Neural progenitor cell (in vitro differentiated cells): Measurements from ENCODE around the gene DHH. TPM values are rescaled to one million over a fixed set of nuclear protein-coding genes. Genes with fewer than 3 reads are reported as not detected.

Source experiments
- DNase-seq: peaks from one replicate; pipeline ENCODE4 v3.0.0-alpha.2; 2016; ENCODE audit warnings: low spot score
- H2AFZ ChIP-seq: fragments of 200-600 bp; sonication (generic); replicated peaks from 2 replicates; pipeline ENCODE4 v1.6.1; 2016; ENCODE audit warnings: antibody characterized with exemption
- H3F3A ChIP-seq: fragments of 200-600 bp; sonication (generic); 2 replicates; pipeline ENCODE4 v1.6.1; 2016; ENCODE audit warnings: antibody characterized with exemption, low read depth
- H3K27ac ChIP-seq: fragments of 200-600 bp; sonication (generic); 2 replicates; pipeline ENCODE4 v1.5.1; 2016; ENCODE audit warnings: mild to moderate bottlenecking
- H3K27me3 ChIP-seq: fragments of 200-600 bp; sonication (generic); 2 replicates; pipeline ENCODE4 v1.6.1; 2016; ENCODE audit warnings: mild to moderate bottlenecking, moderate library complexity
- H3K36me3 ChIP-seq: fragments of 200-600 bp; sonication (generic); 2 replicates; pipeline ENCODE4 v1.5.1; 2016
- H3K4me1 ChIP-seq: fragments of 200-600 bp; sonication (generic); 2 replicates; pipeline ENCODE4 v1.6.1; 2016; ENCODE audit warnings: mixed run types
- H3K4me2 ChIP-seq: fragments of 200-600 bp; sonication (generic); 2 replicates; pipeline ENCODE4 v1.6.1; 2016
- H3K4me3 ChIP-seq: fragments of 200-600 bp; sonication (generic); 2 replicates; pipeline ENCODE4 v1.5.1; 2016
- H3K79me2 ChIP-seq: fragments of 200-600 bp; sonication (generic); 2 replicates; pipeline ENCODE4 v1.6.1; 2016; ENCODE audit warnings: low read depth
- H3K9ac ChIP-seq: fragments of 200-600 bp; sonication (generic); 2 replicates; pipeline ENCODE4 v1.6.1; 2016
- H3K9me3 ChIP-seq: fragments of 200-600 bp; sonication (generic); 2 replicates; pipeline ENCODE4 v1.5.1; 2016; ENCODE audit warnings: low read depth
- H4K20me1 ChIP-seq: fragments of 200-600 bp; sonication (generic); 2 replicates; pipeline ENCODE4 v1.6.1; 2016; ENCODE audit warnings: low read depth
- H3K27ac Mint-ChIP-seq: 3 replicates; pipeline ENCODE4 v1.8.0; 2021; ENCODE audit warnings: mixed read lengths
- H3K27me3 Mint-ChIP-seq: 2 replicates; pipeline ENCODE4 v1.8.0; 2022; ENCODE audit warnings: low read depth, mild to moderate bottlenecking, inconsistent platforms, moderate library complexity, mixed read lengths; ENCODE audit not compliant: insufficient read depth
- H3K36me3 Mint-ChIP-seq: 3 replicates; pipeline ENCODE4 v1.8.0; 2021; ENCODE audit warnings: mixed read lengths
- H3K4me1 Mint-ChIP-seq: 3 replicates; pipeline ENCODE4 v1.8.0; 2021; ENCODE audit warnings: mixed read lengths
- H3K4me3 Mint-ChIP-seq: 3 replicates; pipeline ENCODE4 v1.8.0; 2021; ENCODE audit warnings: mild to moderate bottlenecking, moderate library complexity, mixed read lengths
- H3K9me3 Mint-ChIP-seq: 3 replicates; pipeline ENCODE4 v1.8.0; 2020; ENCODE audit warnings: mixed read lengths
- EZH2 ChIP-seq: fragments of 200-600 bp; sonication (generic); IDR thresholded peaks from 2 replicates; pipeline ENCODE4 v1.6.1; 2017; ENCODE audit warnings: antibody characterized with exemption, mild to moderate bottlenecking, moderate library complexity
- EZH2phosphoT487 ChIP-seq: fragments of 200-600 bp; sonication (generic); IDR thresholded peaks from 2 replicates; pipeline ENCODE4 v1.6.1; 2017; ENCODE audit warnings: antibody characterized with exemption
- total RNA-seq: library from RNA; depleted of rRNA; stranded (reverse); fragments of >200 nt; gene quantifications from 2 replicates; pipeline ENCODE4 v1.2.3, GENCODE V29; 2015; ENCODE audit warnings: low replicate concordance
- TF ChIP-seq, protein P1 (sequence below): fragments of 200-600 bp; sonication (generic); IDR thresholded peaks from 2 replicates; pipeline ENCODE4 v1.5.1; 2017; ENCODE audit warnings: antibody characterized with exemption, mild to moderate bottlenecking

DHH gene
- total RNA-seq, 1 donor from 2014 or later = not detected

DNA sequence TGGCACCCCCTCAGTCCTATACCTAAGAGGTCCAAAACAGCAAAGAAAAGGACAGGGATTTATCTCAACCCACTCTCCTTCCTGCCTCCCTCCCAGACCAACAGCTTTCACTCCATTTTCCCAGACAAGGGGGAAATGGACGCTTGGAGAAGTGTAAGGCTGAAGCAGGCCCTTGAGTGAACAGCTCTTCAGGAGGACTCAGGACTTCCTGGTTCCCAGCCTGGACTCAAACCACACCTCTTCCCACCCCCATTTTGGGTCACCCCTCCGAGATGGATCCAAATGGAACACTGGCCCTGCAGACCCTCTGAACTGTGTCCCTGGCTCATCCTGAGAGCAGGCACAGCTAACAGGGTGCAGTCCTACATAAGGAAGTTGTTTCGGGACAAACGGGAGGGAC lies 36.7 kb downstream of the DHH start:
- Mint-ChIP-seq H3K27me3 (peaks cover 8% of the 10 kb centered on the region), H3K4me3 (peak overlapping the region; percentile 98), H3K9me3 (no peaks in the 10 kb centered on the region), H3K36me3 (peaks cover 19% of the 10 kb centered on the region), H3K4me1 (peaks cover 49% of the 10 kb centered on the region), H3K27ac (peak overlapping the region; percentile 72)
- DNase-seq = peak; percentile 15
- Histone ChIP-seq H3K4me1 (peaks cover 30% of the 10 kb centered on the region), H2AFZ (no peak overlapping the region), H4K20me1 (peaks cover 63% of the 10 kb centered on the region), H3K79me2 (peaks cover 65% of the 10 kb centered on the region), H3F3A (peaks cover 5% of the 10 kb centered on the region), H3K9me3 (no peaks in the 10 kb centered on the region), H3K4me3 (peak overlapping the region; percentile 95), H3K27ac (no peak overlapping the region), H3K9ac (peak overlapping the region; percentile 96), H3K36me3 (no peaks in the 10 kb centered on the region), H3K27me3 (no peaks in the 10 kb centered on the region), H3K4me2 (peak overlapping the region; percentile 94)
- no peak for TF ChIP-seq EZH2
- TF ChIP-seq, protein P1, sequence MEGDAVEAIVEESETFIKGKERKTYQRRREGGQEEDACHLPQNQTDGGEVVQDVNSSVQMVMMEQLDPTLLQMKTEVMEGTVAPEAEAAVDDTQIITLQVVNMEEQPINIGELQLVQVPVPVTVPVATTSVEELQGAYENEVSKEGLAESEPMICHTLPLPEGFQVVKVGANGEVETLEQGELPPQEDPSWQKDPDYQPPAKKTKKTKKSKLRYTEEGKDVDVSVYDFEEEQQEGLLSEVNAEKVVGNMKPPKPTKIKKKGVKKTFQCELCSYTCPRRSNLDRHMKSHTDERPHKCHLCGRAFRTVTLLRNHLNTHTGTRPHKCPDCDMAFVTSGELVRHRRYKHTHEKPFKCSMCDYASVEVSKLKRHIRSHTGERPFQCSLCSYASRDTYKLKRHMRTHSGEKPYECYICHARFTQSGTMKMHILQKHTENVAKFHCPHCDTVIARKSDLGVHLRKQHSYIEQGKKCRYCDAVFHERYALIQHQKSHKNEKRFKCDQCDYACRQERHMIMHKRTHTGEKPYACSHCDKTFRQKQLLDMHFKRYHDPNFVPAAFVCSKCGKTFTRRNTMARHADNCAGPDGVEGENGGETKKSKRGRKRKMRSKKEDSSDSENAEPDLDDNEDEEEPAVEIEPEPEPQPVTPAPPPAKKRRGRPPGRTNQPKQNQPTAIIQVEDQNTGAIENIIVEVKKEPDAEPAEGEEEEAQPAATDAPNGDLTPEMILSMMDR = no peak
- TF ChIP-seq EZH2phosphoT487 = no peak

DNA sequence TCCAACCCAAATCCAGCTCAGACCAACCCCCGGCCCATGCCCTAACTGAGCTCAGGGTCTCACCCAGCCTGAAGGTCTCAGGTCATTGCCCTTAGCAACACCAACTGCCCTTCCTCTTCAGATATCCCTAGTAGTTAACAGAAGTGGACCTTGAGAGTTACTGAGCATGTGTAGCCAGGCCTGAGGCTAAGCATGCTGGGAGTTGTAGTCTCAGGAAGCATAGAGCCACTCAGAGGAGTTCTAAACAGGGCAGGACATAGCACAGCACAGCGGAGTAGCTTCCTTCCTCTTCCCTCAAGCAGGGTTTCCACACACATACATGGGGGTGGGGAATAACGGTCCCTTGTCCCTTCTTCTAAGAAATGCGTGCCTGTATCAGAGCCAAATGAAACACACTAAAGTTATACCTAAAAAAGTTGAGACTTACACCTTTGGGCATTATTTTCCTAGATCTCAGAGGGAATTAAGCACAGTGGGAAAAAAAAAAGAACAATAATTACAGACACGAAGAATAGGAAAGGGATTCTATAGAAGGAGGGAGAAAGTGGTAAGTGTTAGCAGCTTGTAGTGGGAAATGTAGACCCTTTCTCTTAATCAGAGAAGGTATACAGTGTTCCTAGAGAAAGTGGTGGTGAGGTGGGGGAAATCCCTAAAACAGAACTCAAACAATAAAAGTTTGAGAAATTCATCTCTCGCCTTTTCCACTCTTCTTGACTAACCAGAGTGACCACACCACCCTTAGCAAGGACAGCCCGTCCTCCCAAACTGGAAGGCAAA lies 38.4 kb downstream of the DHH start:
- Histone ChIP-seq H3K27me3 (no peaks in the 10 kb centered on the region), H2AFZ (no peak overlapping the region), H3K9ac (no peak overlapping the region), H3K4me2 (peak overlapping the region; percentile 94), H3F3A (peaks cover 4% of the 10 kb centered on the region), H3K4me3 (peak overlapping the region; percentile 95), H3K79me2 (peaks cover 65% of the 10 kb centered on the region), H3K27ac (no peak overlapping the region), H3K36me3 (no peaks in the 10 kb centered on the region), H3K4me1 (peaks cover 25% of the 10 kb centered on the region), H3K9me3 (no peaks in the 10 kb centered on the region), H4K20me1 (peaks cover 71% of the 10 kb centered on the region)
- H3K27me3 Mint-ChIP-seq = peaks cover 10% of the 10 kb centered on the region
- peak; percentile 68 for DNase-seq
- no peak for TF ChIP-seq EZH2
- no peak for TF ChIP-seq EZH2phosphoT487
- TF ChIP-seq, protein P1 = no peak
- peaks cover 31% of the 10 kb centered on the region for H3K36me3 Mint-ChIP-seq
- H3K4me1 Mint-ChIP-seq = peaks cover 45% of the 10 kb centered on the region
- no peaks in the 10 kb centered on the region for H3K9me3 Mint-ChIP-seq
- peak overlapping the region; percentile 98 for H3K4me3 Mint-ChIP-seq
- H3K27ac Mint-ChIP-seq = peak overlapping the region; percentile 5

DNA sequence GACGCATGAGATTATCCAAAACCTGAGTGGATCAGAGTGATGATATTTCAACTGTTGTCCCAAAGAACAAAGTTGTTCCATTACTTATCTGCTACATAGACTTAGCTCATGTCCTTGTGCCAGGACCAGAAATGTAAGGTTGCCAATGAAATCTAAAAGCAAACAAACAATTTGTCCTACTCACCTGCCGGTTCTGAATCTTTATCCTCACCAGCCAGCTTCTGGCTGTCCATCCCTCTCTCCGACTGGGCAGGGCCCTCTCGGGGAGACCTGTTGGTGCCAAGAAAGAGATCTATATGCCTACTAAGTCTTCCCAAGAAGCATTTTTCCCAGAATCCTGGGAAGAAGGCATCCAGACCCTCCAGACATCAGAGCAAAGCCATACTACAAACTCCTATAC lies 39.5 kb downstream of the DHH start:
- peaks cover 74% of the 10 kb centered on the region for H4K20me1 ChIP-seq
- no peak for DNase-seq
- peaks cover 60% of the 10 kb centered on the region for H3K79me2 ChIP-seq
- Mint-ChIP-seq H3K4me3 (peak overlapping the region; percentile 65), H3K9me3 (no peaks in the 10 kb centered on the region), H3K27me3 (peaks cover 10% of the 10 kb centered on the region), H3K36me3 (peaks cover 38% of the 10 kb centered on the region), H3K27ac (no peak overlapping the region), H3K4me1 (peaks cover 43% of the 10 kb centered on the region)
- H3K36me3 ChIP-seq = no peaks in the 10 kb centered on the region
- no peaks in the 10 kb centered on the region for H3K27me3 ChIP-seq
- H3K4me1 ChIP-seq = peaks cover 25% of the 10 kb centered on the region
- no peak overlapping the region for H3K4me3 ChIP-seq
- no peak for TF ChIP-seq EZH2
- TF ChIP-seq, protein P1 = no peak
- TF ChIP-seq EZH2phosphoT487 = no peak
- H2AFZ ChIP-seq = no peak overlapping the region
- no peak overlapping the region for H3K27ac ChIP-seq
- H3F3A ChIP-seq = no peaks in the 10 kb centered on the region
- no peaks in the 10 kb centered on the region for H3K9me3 ChIP-seq
- no peak overlapping the region for H3K4me2 ChIP-seq
- no peak overlapping the region for H3K9ac ChIP-seq
